Activated CD8-positive, alpha-beta T cell treated with anti-CD3 and anti-CD28 coated beads for 36 hours (primary cell): ENCODE data around the gene ASB3. TPM values are rescaled to one million over a fixed set of nuclear protein-coding genes. Genes with fewer than 3 reads are reported as not detected.
A peak's percentile ranks its signal among the peaks of the same experiment; 100 is the strongest.

Experiments used
- ATAC-seq: fragments of 200-7000 bp; cut with Tn5 transposase; one replicate; pipeline ENCODE4 v1.10.0; 2021; ENCODE audit warnings: mild to moderate bottlenecking, moderate library complexity
- CTCF ChIA-PET: fragments of 350-600 bp; sonication (Branson Sonifier 250); formaldehyde crosslinking; loops from one replicate; lab custom pipeline; 2021; ENCODE audit warnings: antibody characterized with exemption; lab: Charles Lee
- POLR2A ChIA-PET: fragments of 350-600 bp; sonication (Branson Sonifier 250); formaldehyde crosslinking; loops from one replicate; lab custom pipeline; 2021; ENCODE audit warnings: antibody characterized with exemption; lab: Charles Lee
- DNase-seq: peaks from one replicate; pipeline ENCODE4 v3.0.0-alpha.2; 2020
- H3K27ac Mint-ChIP-seq: one replicate; pipeline ENCODE4 v1.8.0; 2021; ENCODE audit warnings: mild to moderate bottlenecking, mixed read lengths
- H3K27me3 Mint-ChIP-seq: one replicate; pipeline ENCODE4 v1.8.0; 2021; ENCODE audit warnings: mixed read lengths
- H3K36me3 Mint-ChIP-seq: one replicate; pipeline ENCODE4 v1.8.0; 2021; ENCODE audit warnings: low read depth, mixed read lengths
- H3K4me1 Mint-ChIP-seq: one replicate; pipeline ENCODE4 v1.8.0; 2021; ENCODE audit warnings: low read depth, mixed read lengths
- H3K4me3 Mint-ChIP-seq: one replicate; pipeline ENCODE4 v1.8.0; 2021; ENCODE audit warnings: mild to moderate bottlenecking, moderate library complexity, mixed read lengths
- H3K9me3 Mint-ChIP-seq: one replicate; pipeline ENCODE4 v1.8.0; 2021; ENCODE audit warnings: mixed read lengths
- CTCF ChIP-seq: fragments of 200-600 bp; IDR thresholded peaks from one replicate; pipeline ENCODE4 v1.8.0; 2022; ENCODE audit warnings: antibody characterized with exemption, mild to moderate bottlenecking
- intact Hi-C: fragments of 100-400 bp; cut with micrococcal nuclease; formaldehyde crosslinking; loops from one replicate; pipeline ENCODE4 v1.10.0; 2022
- total RNA-seq, 2 experiments: library from RNA; stranded (reverse); gene quantifications; one replicate each; pipeline ENCODE4 v1.2.3, GENCODE V29; 2021

The ASB3 gene
- total RNA-seq, 2 experiments from 2014 or later = 22.9 to 25.3 TPM

- no peaks in the 10 kb centered on the region for H3K36me3 Mint-ChIP-seq
- TF ChIP-seq CTCF = no peak
- H3K4me1 Mint-ChIP-seq = peaks cover 14% of the 10 kb centered on the region
- peak; percentile 14 for DNase-seq
- H3K4me3 Mint-ChIP-seq = no peak overlapping the region
- POLR2A ChIA-PET = interaction anchor here (0.6 kb wide), 1 partner anchor 10 kb away, joined by 3 read pairs; no protein-coding TSS in a partner anchor
- H3K27me3 Mint-ChIP-seq = no peaks in the 10 kb centered on the region
- H3K9me3 Mint-ChIP-seq = no peaks in the 10 kb centered on the region
- CTCF ChIA-PET = interaction anchor here (1.2 kb wide), 1 partner anchor 46 kb away, joined by 3 read pairs; no protein-coding TSS in a partner anchor
- no peak overlapping the region for H3K27ac Mint-ChIP-seq
- ATAC-seq = peak; percentile 84
- intact Hi-C loops = no loop called here
Observed at GRCh38 chr2:53631313-53632125, 155.2 kb downstream of the ASB3 start.

GRCh38 chr2:53630026-53630606 lies 156.6 kb downstream of the ASB3 start:
- DNase-seq (no peak), ATAC-seq (no peak)
- no peak overlapping the region for H3K27ac Mint-ChIP-seq
- intact Hi-C loops = no loop called here
- no peak overlapping the region for H3K4me3 Mint-ChIP-seq
- ChIA-PET POLR2A (no interaction called here), CTCF (no interaction called here)
- H3K27me3 Mint-ChIP-seq = no peaks in the 10 kb centered on the region
- H3K36me3 Mint-ChIP-seq = no peaks in the 10 kb centered on the region
- TF ChIP-seq CTCF = no peak
- no peaks in the 10 kb centered on the region for H3K9me3 Mint-ChIP-seq
- peaks cover 14% of the 10 kb centered on the region for H3K4me1 Mint-ChIP-seq

GRCh38 chr2:53629501-53629900 lies 157.3 kb downstream of the ASB3 start:
- Mint-ChIP-seq H3K4me3 (no peak overlapping the region), H3K27ac (no peak overlapping the region), H3K27me3 (no peaks in the 10 kb centered on the region), H3K4me1 (peaks cover 14% of the 10 kb centered on the region), H3K9me3 (no peaks in the 10 kb centered on the region), H3K36me3 (no peaks in the 10 kb centered on the region)
- TF ChIP-seq CTCF = no peak
- intact Hi-C loops = no loop called here
- CTCF ChIA-PET = interaction anchor here (0.7 kb wide), 1 partner anchor 1056 kb away, joined by 3 read pairs; no protein-coding TSS in a partner anchor
- DNase-seq (no peak), ATAC-seq (no peak)
- POLR2A ChIA-PET = no interaction called here

GRCh38 chr2:53629001-53629400 lies 157.8 kb downstream of the ASB3 start:
- ChIA-PET POLR2A (no interaction called here), CTCF (interaction anchor here (0.7 kb wide), 1 partner anchor 1055 kb away, joined by 3 read pairs; no protein-coding TSS in a partner anchor)
- no peak for DNase-seq
- no peak for ATAC-seq
- H3K9me3 Mint-ChIP-seq = no peaks in the 10 kb centered on the region
- H3K27ac Mint-ChIP-seq = no peak overlapping the region
- H3K36me3 Mint-ChIP-seq = no peaks in the 10 kb centered on the region
- TF ChIP-seq CTCF = no peak
- peaks cover 14% of the 10 kb centered on the region for H3K4me1 Mint-ChIP-seq
- H3K4me3 Mint-ChIP-seq = no peak overlapping the region
- intact Hi-C loops = no loop called here
- no peaks in the 10 kb centered on the region for H3K27me3 Mint-ChIP-seq

GRCh38 chr2:53622141-53622540 lies 164.6 kb downstream of the ASB3 start:
- H3K27ac Mint-ChIP-seq = no peak overlapping the region
- no peak for ATAC-seq
- no peaks in the 10 kb centered on the region for H3K36me3 Mint-ChIP-seq
- no peaks in the 10 kb centered on the region for H3K9me3 Mint-ChIP-seq
- H3K4me1 Mint-ChIP-seq = no peaks in the 10 kb centered on the region
- ChIA-PET POLR2A (no interaction called here), CTCF (interaction anchor here (1.3 kb wide), 1 partner anchor 123 kb away, joined by 4 read pairs; no protein-coding TSS in a partner anchor)
- H3K27me3 Mint-ChIP-seq = no peaks in the 10 kb centered on the region
- no peak for TF ChIP-seq CTCF
- no peak for DNase-seq
- intact Hi-C loops = no loop called here
- no peak overlapping the region for H3K4me3 Mint-ChIP-seq
